GM18951 (cell line): ENCODE measurements around the gene CENPC.
"Not testable (repeated sequence)": the region's sequence is repeated elsewhere in the genome, so short reads cannot be mapped to it uniquely, and the experiment has no call there.

Experiments
- POLR2A ChIP-seq: IDR thresholded peaks from 4 replicates; pipeline ENCODE4 v1.6.1; 2011; ENCODE audit warnings: mild to moderate bottlenecking; ENCODE audit not compliant: insufficient read length, insufficient read depth; ENCODE audit errors: extremely low read depth
- in situ Hi-C: fragments of 300-500 bp; cut with MboI; formaldehyde crosslinking; loops from one replicate; pipeline ENCODE4 v1.12.0; 2022; ENCODE audit warnings: low sequenced_read_pairs, mixed read lengths, inconsistent platforms; ENCODE audit not compliant: unreplicated experiment

The CENPC gene

GRCh38 chr4:67451464-67451863, 93.8 kb downstream of the CENPC start:
- TF ChIP-seq POLR2A = no peak
- in situ Hi-C loops = no loop called here

- in situ Hi-C loops = no loop called here
Observed at GRCh38 chr4:67448621-67449020, 96.7 kb downstream of the CENPC start.

GRCh38 chr4:67447873-67448272, 97.4 kb downstream of the CENPC start:
- in situ Hi-C loops = no loop called here
- TF ChIP-seq POLR2A = no peak

More at GRCh38 chr4:67448621-67449020, 96.7 kb downstream of the CENPC start:
- no peak for TF ChIP-seq POLR2A

DNA sequence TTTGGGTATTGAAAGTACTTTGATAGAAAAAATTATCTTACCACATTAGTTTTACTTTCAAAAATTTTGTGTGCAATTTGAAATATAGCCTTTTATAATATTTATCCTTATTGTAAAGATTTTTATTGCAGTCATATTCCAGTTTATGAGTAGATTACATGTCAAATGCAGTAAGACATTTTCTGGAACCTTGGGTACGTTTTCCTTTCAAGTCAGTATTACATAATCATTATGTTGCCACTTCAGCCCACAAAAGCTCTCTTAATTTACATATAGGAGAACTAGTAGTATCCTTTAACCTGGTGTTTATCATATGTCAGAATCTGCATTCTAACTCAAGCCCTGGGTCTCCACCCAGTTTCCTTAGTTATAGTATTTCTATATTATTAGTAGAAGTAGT, 98.5 kb downstream of the CENPC start:
- in situ Hi-C loops = no loop called here
- TF ChIP-seq POLR2A = no peak

GRCh38 chr4:67445881-67446280, 99.4 kb downstream of the CENPC start:
- in situ Hi-C loops = not testable (repeated sequence)

DNA sequence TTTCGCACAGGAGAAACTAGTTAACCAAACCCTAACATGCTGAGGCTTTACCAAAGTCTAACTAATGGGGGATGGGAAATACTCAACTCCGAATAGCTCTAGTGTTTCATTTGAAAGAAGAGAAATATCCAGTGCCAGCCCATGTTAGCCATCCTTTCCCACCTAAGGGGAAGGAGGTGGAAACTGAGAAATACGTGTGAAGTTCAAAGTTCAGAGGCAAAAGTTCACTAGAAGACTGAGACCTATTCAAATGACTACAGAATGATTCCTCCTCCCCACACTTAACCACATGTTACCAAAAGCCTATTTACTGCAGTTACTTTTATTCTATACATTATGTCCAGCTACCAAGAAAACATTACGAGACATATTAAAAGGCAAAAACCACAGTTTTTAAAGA, 106.3 kb downstream of the CENPC start:
- no peak for TF ChIP-seq POLR2A
- in situ Hi-C loops = no loop called here

DNA sequence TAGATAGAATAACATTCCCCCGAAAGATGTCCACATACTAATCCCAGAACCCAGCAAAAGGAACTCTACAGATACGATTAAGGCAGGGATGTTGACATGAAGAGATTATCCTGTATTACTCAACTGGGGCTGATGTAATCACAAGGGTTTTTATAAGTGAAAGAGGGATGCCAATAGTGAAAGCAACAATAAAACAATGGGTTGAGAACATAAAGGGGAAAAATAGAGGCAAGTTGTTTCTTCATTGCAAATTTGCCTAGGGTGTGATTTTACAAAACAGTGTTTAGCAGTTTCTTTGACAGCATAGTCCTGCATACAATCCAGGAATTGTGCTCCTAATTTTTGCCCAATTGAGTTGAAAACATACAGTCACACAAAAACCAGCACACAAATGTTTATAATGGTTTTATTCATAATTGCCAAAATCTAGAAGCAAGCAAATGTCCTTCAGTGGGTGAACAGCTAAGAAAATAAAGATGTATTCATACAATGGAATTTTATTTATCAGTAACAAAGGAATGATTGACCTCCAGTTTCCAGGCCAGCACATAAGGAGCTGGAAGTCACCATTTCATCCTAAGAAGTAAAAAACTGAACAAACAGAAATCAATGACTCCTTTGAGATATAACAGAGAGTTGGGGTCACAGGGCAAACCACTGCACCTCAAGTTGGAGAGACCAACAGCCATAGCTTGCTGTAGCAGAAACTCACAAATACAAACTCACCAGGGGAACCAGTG, 107.2 kb downstream of the CENPC start:
- in situ Hi-C loops = no loop called here
- TF ChIP-seq POLR2A = no peak

DNA sequence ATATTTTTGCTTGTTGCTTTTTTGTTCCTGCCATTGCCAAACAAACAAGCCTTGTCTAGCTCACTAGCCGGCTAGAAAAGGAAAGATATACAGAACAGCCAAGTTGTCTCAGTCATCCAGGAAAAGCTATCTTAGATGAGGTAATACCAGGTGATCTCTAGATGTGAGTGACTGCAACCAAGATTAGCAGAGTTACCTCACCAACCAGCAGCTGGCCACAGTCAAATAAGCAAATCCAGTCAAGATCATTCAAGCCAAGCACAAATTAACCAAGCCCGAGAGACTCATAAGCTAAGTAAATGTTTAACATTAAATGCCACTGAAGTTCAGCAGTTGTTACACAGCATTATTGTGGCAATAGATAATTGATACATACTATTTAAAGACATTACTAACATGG, 108.6 kb downstream of the CENPC start:
- in situ Hi-C loops = no loop called here
- no peak for TF ChIP-seq POLR2A

GRCh38 chr4:67430989-67431388, 114.3 kb downstream of the CENPC start:
- in situ Hi-C loops = no loop called here
- no peak for TF ChIP-seq POLR2A

DNA sequence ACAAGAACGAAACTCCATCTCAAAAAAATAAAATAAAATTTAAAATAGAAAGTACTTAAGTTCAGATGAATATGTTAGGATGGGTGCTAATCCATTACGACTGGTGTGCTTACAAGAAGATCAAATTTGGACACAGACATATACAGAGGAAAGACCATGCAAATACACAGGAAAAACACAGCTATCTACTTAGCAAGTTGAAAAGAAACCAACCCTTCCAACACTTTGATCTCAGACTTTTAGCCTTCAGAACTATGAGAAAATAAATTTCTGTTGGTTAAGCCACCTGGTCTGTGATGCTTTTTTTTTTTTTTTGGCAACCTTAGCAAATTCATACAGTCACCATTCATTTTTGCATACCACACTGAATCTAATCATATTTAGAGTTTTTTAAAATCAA, 116.5 kb downstream of the CENPC start:
- in situ Hi-C loops = no loop called here
- TF ChIP-seq POLR2A = no peak
